Ascending aorta (tissue), 2 donors: ENCODE measurements around the gene DESI1. TPM values are rescaled to one million over a fixed set of nuclear protein-coding genes. Genes with fewer than 3 reads are reported as not detected.
A peak's percentile ranks its signal among the peaks of the same experiment; 100 is the strongest.
"Not testable (repeated sequence)": the region's sequence is repeated elsewhere in the genome, so short reads cannot be mapped to it uniquely, and the experiment has no call there.

ENCODE experiments used
- DNase-seq, 2 donors: peaks; one replicate each; pipeline ENCODE4 v3.0.0-alpha.2; 2019; ENCODE audit warnings: low spot score in 2 of 2
- H3K27ac ChIP-seq, 2 donors: fragments of 200-600 bp; sonication (generic); one replicate each; pipeline ENCODE4 v1.5.1; 2016 to 2017; ENCODE audit warnings: mild to moderate bottlenecking in 1 of 2
- H3K27me3 ChIP-seq: fragments of 200-600 bp; sonication (generic); one replicate; pipeline ENCODE4 v1.5.1; 2017
- H3K36me3 ChIP-seq, 2 donors: fragments of 200-600 bp; sonication (generic); one replicate each; pipeline ENCODE4 v1.5.1; 2016
- H3K4me1 ChIP-seq, 2 donors: fragments of 200-600 bp; sonication (generic); one replicate each; pipeline ENCODE4 v1.5.1; 2016 to 2017; ENCODE audit warnings: mild to moderate bottlenecking in 1 of 2
- H3K4me3 ChIP-seq, 2 donors: fragments of 200-600 bp; sonication (generic); one replicate each; pipeline ENCODE4 v1.5.1; 2016 to 2017; ENCODE audit warnings: mild to moderate bottlenecking in 1 of 2
- H3K9me3 ChIP-seq, 2 donors: fragments of 200-600 bp; sonication (generic); one replicate each; pipeline ENCODE4 v1.5.1; 2016
- intact Hi-C: fragments of 100-400 bp; cut with DNase I; formaldehyde crosslinking; loops from one replicate; pipeline ENCODE4 v1.15.1; 2023
- total RNA-seq: library from RNA; depleted of rRNA; stranded (reverse); fragments of >200 nt; gene quantifications from one replicate; pipeline ENCODE4 v1.1.0, GENCODE V29; 2016
- TF ChIP-seq, protein P1 (sequence below), 3 experiments: fragments of 200-600 bp in 2 of 3; fragments of 450-650 bp in 1 of 3; sonication (generic) in 2 of 3; IDR thresholded peaks; one replicate each; pipeline ENCODE4 v1.5.1; 2016 to 2019; ENCODE audit warnings: antibody characterized with exemption in 3 of 3, mild to moderate bottlenecking in 1 of 3, moderate library complexity in 1 of 3

DESI1 gene
- total RNA-seq, 1 donor from 2014 or later, result 28.4 TPM

DNA sequence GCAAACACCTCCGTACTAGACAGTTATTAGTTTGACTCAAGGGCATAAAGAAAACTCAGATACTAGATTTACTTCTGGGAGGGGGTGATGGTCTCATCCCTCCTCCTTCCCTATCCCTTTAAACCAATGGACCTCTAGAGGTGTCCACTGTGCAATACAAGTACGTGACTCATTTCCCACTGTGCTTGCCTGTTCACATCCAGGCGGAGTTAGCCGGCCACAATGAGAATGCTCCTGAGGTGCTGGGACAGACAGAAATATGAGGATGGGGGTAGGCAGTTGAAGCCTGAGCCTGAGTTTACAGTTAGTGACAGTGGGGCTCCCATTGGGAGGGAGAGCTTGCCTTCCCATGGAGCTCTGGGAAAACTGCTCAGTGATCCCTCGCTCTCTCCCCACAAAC lies 22.8 kb downstream of the DESI1 start:
- Histone ChIP-seq H3K36me3 (peaks cover 18 to 27% of the 10 kb centered on the region in 2 donors), H3K27me3 (no peaks in the 10 kb centered on the region), H3K4me1 (peaks cover 0 to 5% of the 10 kb centered on the region in 2 donors), H3K27ac (no peak overlapping the region), H3K9me3 (no peaks in the 10 kb centered on the region), H3K4me3 (no peak overlapping the region)
- DNase-seq, result no peak
- intact Hi-C loops, result no loop called here
- TF ChIP-seq, protein P1, sequence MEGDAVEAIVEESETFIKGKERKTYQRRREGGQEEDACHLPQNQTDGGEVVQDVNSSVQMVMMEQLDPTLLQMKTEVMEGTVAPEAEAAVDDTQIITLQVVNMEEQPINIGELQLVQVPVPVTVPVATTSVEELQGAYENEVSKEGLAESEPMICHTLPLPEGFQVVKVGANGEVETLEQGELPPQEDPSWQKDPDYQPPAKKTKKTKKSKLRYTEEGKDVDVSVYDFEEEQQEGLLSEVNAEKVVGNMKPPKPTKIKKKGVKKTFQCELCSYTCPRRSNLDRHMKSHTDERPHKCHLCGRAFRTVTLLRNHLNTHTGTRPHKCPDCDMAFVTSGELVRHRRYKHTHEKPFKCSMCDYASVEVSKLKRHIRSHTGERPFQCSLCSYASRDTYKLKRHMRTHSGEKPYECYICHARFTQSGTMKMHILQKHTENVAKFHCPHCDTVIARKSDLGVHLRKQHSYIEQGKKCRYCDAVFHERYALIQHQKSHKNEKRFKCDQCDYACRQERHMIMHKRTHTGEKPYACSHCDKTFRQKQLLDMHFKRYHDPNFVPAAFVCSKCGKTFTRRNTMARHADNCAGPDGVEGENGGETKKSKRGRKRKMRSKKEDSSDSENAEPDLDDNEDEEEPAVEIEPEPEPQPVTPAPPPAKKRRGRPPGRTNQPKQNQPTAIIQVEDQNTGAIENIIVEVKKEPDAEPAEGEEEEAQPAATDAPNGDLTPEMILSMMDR (IDR thresholded peaks at IDR 0.05), result no peak

DNA sequence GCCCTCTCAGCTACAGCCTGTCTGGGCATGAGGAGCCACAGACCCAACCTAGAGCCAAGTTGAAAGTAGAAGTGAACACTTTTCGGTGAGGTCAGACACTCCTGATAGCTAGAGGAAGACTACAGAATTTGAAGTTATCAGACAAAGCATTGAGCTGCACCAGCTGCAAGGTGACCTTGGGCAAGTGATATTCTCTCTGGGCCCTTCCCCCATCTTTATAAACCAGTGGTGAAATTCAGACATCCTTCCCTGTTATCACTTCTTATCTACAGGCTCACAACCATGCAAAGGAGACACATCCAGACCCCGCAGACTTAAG lies 23.2 kb downstream of the DESI1 start:
- H3K4me3 ChIP-seq, result no peak overlapping the region
- peaks cover 13 to 22% of the 10 kb centered on the region in 2 donors for H3K36me3 ChIP-seq
- no peaks in the 10 kb centered on the region for H3K9me3 ChIP-seq
- DNase-seq, result no peak
- no peaks in the 10 kb centered on the region for H3K27me3 ChIP-seq
- H3K4me1 ChIP-seq, result peaks cover 0 to 5% of the 10 kb centered on the region in 2 donors
- TF ChIP-seq, protein P1 (IDR thresholded peaks at IDR 0.05), result no peak
- H3K27ac ChIP-seq, result peak overlapping the region in 1 of 2 donors; percentile 10
- intact Hi-C loops, result loop anchor here (1.0 kb wide), 1 partner anchor 54 kb away; no protein-coding TSS in a partner anchor

DNA sequence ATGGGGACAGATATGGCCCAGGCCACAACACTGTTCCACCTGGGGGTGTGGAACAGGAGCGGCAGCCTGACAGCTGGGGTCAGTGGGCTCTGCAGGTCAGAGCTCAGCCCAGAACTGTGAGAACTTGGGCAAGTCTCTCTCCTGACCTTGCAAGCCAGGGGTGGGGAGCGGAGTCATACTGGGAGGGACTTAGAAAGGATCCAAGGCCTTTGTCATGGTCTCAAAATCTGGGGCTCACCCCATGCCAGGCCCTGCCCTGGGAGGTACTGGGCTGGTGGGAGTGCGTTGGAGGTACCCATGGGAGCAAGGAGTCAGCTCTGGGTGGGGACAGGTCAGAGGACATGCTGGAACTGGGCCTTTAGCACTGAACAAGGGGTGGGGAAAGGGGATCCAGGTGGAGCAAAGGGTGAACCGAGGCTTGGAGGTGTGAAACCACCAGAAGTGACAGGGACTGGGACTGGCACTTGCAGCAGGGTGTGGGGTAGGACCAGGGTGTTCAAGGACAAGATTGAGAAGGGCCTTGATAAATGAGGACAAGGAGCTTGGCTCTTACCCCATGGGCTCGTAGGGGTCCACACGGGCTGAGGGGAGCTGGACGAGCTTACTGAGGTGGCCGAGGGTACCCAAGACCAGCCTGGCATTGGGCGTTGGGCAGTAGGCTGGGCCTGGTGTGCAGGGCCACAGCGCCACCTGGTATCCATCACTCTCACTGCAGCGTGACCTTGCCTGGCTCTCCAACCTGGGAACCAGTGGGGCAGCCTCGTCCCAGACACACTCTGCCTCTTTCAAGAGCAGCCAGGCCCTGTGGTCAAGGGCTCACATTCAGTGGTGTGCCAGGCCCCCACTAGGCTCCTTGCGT lies 23.8 kb downstream of the DESI1 start:
- peaks cover 7 to 17% of the 10 kb centered on the region in 2 donors for H3K36me3 ChIP-seq
- TF ChIP-seq, protein P1 (IDR thresholded peaks at IDR 0.05), result peak; percentile 61 to 77 (median 74)
- H3K4me3 ChIP-seq, result no peak overlapping the region
- no peak for DNase-seq
- intact Hi-C loops, result loop anchor here (1.0 kb wide), 1 partner anchor 54 kb away; no protein-coding TSS in a partner anchor
- H3K9me3 ChIP-seq, result no peaks in the 10 kb centered on the region
- H3K27me3 ChIP-seq, result no peaks in the 10 kb centered on the region
- peak overlapping the region in 1 of 2 donors; percentile 10 for H3K27ac ChIP-seq
- peaks cover 0 to 5% of the 10 kb centered on the region in 2 donors for H3K4me1 ChIP-seq

DNA sequence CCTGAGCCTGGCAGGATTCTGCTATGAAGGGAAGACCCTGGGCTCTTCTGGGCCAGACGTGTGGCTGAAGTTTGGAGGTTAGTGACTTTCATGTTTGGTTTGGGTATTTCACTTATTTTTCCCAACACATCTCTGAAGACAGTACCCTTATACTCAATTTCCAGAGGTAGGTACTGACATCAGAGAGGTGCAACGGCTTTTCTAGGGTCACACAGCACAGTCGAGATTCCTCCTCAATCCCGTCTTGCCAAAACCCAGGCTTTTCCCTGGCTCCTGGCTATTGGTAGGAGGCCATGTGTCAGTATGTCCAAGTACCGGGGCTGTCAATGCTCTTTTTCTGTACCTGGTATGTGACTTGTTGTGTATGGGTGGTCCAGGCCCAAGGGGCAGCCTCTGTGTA lies 25.1 kb downstream of the DESI1 start:
- DNase-seq, result no peak
- Histone ChIP-seq H3K27me3 (no peaks in the 10 kb centered on the region), H3K9me3 (no peaks in the 10 kb centered on the region), H3K36me3 (peaks cover 2 to 9% of the 10 kb centered on the region in 2 donors), H3K27ac (no peak overlapping the region), H3K4me3 (no peak overlapping the region), H3K4me1 (peaks cover 0 to 5% of the 10 kb centered on the region in 2 donors)
- TF ChIP-seq, protein P1 (IDR thresholded peaks at IDR 0.05), result no peak
- intact Hi-C loops, result no loop called here

DNA sequence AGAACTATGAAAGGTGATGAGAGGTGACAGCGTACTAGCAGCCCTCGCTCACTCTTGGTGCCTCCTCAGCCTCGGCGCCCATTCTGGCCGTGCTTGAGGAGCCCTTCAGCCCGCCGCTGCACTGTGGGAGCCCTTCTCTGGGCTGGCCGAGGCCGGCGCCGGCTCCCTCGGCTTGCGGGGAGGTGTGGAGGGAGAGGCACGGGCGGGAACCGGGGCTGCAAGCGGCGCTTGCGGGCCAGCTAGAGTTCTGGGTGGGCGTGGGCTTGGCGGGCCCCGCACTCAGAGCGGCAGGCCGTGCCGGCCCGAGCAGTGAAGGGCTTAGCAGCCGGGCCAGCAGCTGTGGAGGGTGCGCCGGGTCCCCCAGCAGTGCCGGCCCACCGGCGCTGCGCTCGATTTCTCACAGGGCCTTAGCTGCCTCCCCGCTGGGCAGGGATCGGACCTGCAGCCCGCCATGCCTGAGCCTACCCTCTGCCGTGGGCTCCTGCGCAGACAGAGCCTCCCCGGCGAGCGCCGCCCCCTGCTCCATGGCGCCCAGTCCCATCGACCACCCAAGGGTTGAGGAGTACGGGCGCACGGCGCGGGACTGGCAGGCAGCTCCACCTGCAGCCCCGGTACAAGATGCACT lies 27.4 kb downstream of the DESI1 start:
- H3K27ac ChIP-seq, DNase-seq, H3K27me3 ChIP-seq, H3K4me3 ChIP-seq, intact Hi-C loops, H3K36me3 ChIP-seq, H3K9me3 ChIP-seq: not testable (repeated sequence)
- peaks cover 0 to 13% of the 10 kb centered on the region in 2 donors for H3K4me1 ChIP-seq
